ENCODE data around the gene TRIM72.

The TRIM72 gene

DNA sequence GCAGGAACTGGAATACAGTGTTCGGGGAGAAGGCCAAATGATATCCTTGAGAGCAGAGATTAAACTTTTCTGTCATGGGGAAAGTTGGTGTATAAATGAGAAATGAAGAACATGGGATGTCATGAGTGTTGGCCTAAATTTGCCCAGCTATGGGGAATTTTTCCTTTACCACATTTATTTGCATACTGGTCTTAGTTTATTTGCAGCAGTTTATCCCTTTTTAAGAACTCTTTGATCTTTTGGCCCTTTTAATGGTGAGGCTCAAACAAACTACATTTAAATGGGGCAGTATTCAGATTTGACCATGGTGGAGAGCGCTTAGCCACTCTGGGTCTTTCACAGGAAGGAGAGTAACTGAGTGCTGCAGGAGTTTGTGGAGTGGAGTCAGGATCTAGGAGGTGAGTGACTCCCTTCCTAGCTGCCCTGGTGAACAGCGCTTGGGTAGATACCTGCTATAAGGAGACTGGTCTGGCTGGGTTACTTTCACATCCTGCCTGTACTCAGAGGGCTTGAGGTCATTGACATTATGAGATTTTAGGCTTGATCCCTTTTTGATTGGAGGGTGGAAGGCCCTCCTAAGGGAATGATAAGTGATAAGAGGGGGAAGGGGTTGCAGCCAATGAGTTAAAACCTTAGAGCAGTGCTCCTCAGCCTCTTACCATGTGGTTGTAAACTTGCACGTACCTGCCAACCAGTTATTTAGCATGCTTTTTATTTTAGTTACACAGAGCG is 22.1 kb upstream of the TRIM72 start:
- no CpG with 5 or more reads among the region's 5 CpGs for WGBS, 2 donors (ENCODE audit: extremely low coverage in 2 of 2, insufficient read length in 2 of 2, insufficient replicate concordance in 1 of 2)
- no peak overlapping the region for H2BK15ac ChIP-seq (ENCODE audit: low read length)
- no peak overlapping the region for H3K4ac ChIP-seq (ENCODE audit: low read length)
- no peak overlapping the region for H3K23ac ChIP-seq (ENCODE audit: low read depth, low read length, poor library complexity)
- no peak overlapping the region for H3K9ac ChIP-seq (ENCODE audit: low read depth, low read length, poor library complexity)
- H3K27ac ChIP-seq (replicated peaks; ENCODE audit: low read length), result peak overlapping the region; percentile 15
- H3K4me1 ChIP-seq (ENCODE audit: control insufficient read depth in 2 of 2, insufficient read depth in 1 of 2, low read depth in 1 of 2, low read length in 2 of 2), result no peaks in the 10 kb centered on the region
- no peak overlapping the region for H3K4me3 ChIP-seq (ENCODE audit: low read length in 2 of 2)
- DNase-seq (ENCODE audit: low spot score), result no peak
- H2BK5ac ChIP-seq (ENCODE audit: low read length), result no peak overlapping the region
- H2AK5ac ChIP-seq (ENCODE audit: low read depth, low read length), result no peak overlapping the region
- H4K91ac ChIP-seq (ENCODE audit: low read depth, low read length, poor library complexity), result no peak overlapping the region
- no peaks in the 10 kb centered on the region for H3K9me3 ChIP-seq (replicated peaks in 1 of 2; ENCODE audit: control insufficient read depth in 2 of 2, insufficient read depth in 1 of 2, low read depth in 1 of 2, low read length in 2 of 2)
- H3K14ac ChIP-seq (ENCODE audit: low read length), result no peak overlapping the region
- H3K36me3 ChIP-seq (replicated peaks in 1 of 2; ENCODE audit: control insufficient read depth in 2 of 2, insufficient read depth in 2 of 2, low read length in 2 of 2), result peaks cover 71 to 100% of the 10 kb centered on the region in 2 donors
- H2BK120ac ChIP-seq (ENCODE audit: low read depth, low read length), result no peak overlapping the region
- no peak overlapping the region for H2AFZ ChIP-seq (ENCODE audit: low read length)
- H3K79me1 ChIP-seq (ENCODE audit: low read depth, low read length), result peaks cover 7% of the 10 kb centered on the region
- no peak overlapping the region for H3K18ac ChIP-seq (ENCODE audit: low read length)
- no peak overlapping the region for H4K8ac ChIP-seq (ENCODE audit: low read depth, low read length)
- no peak overlapping the region for H2BK12ac ChIP-seq (ENCODE audit: low read length)
- no peaks in the 10 kb centered on the region for H3K27me3 ChIP-seq (ENCODE audit: control insufficient read depth in 3 of 3, insufficient read depth in 3 of 3, low read depth in 1 of 3, low read length in 3 of 3)
- no peak overlapping the region for H3K4me2 ChIP-seq (ENCODE audit: insufficient read depth, low read length, poor library complexity, severe bottlenecking)

DNA sequence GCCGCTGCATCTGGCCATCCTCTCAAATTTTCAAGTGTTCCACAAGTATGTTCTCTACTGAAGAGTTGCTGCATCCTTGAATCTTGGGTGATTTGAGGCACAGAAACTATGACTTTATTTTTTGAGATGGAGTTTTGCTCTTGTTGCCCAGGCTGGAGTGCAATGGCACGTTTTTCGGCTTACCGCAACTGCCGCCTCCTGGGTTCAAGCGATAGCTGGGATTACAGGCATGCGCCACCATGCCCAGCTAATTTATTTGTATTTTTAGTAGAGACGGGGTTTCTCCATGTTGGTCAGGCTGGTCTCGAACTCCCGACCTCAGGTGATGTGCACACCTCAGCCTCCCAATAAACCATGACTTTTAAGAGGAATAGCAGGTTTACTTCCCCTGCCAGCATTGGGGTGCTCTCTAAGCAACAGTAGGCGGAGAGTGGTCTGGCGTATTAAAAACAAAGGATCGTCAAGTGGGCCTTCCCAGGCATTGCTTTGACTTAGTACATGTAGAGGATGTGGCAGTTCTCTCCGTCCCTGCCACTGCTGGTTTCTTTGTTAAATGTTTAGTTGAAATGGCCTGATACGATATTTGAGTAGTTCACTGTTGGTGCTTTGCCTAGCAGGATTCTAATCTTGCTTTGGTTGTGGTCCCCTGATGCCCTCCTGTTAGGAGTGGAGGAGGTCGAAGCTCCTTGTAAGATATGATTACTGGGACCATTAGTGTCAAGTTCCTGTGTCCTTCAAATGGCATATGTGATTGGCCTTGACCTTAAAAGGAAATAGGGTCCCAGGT is 20.9 kb upstream of the TRIM72 start:
- H3K27ac ChIP-seq (replicated peaks; ENCODE audit: low read length), result no peak overlapping the region
- no peak overlapping the region for H3K4me3 ChIP-seq (ENCODE audit: low read length in 2 of 2)
- H3K4ac ChIP-seq (ENCODE audit: low read length), result no peak overlapping the region
- no peak overlapping the region for H3K23ac ChIP-seq (ENCODE audit: low read depth, low read length, poor library complexity)
- no CpG with 5 or more reads among the region's 16 CpGs for WGBS, 2 donors (ENCODE audit: extremely low coverage in 2 of 2, insufficient read length in 2 of 2, insufficient replicate concordance in 1 of 2)
- H3K36me3 ChIP-seq (replicated peaks in 1 of 2; ENCODE audit: control insufficient read depth in 2 of 2, insufficient read depth in 2 of 2, low read length in 2 of 2), result peaks cover 63 to 98% of the 10 kb centered on the region in 2 donors
- no peak overlapping the region for H2BK120ac ChIP-seq (ENCODE audit: low read depth, low read length)
- H3K4me1 ChIP-seq (ENCODE audit: control insufficient read depth in 2 of 2, insufficient read depth in 1 of 2, low read depth in 1 of 2, low read length in 2 of 2), result no peaks in the 10 kb centered on the region
- no peak overlapping the region for H2BK15ac ChIP-seq (ENCODE audit: low read length)
- H3K27me3 ChIP-seq (ENCODE audit: control insufficient read depth in 3 of 3, insufficient read depth in 3 of 3, low read depth in 1 of 3, low read length in 3 of 3), result no peaks in the 10 kb centered on the region
- H2BK12ac ChIP-seq (ENCODE audit: low read length), result no peak overlapping the region
- H3K4me2 ChIP-seq (ENCODE audit: insufficient read depth, low read length, poor library complexity, severe bottlenecking), result no peak overlapping the region
- DNase-seq (ENCODE audit: low spot score), result no peak
- H3K9ac ChIP-seq (ENCODE audit: low read depth, low read length, poor library complexity), result no peak overlapping the region
- no peak overlapping the region for H2AK5ac ChIP-seq (ENCODE audit: low read depth, low read length)
- no peak overlapping the region for H4K8ac ChIP-seq (ENCODE audit: low read depth, low read length)
- no peak overlapping the region for H2BK5ac ChIP-seq (ENCODE audit: low read length)
- H3K18ac ChIP-seq (ENCODE audit: low read length), result no peak overlapping the region
- no peaks in the 10 kb centered on the region for H3K9me3 ChIP-seq (replicated peaks in 1 of 2; ENCODE audit: control insufficient read depth in 2 of 2, insufficient read depth in 1 of 2, low read depth in 1 of 2, low read length in 2 of 2)
- no peak overlapping the region for H3K14ac ChIP-seq (ENCODE audit: low read length)
- H4K91ac ChIP-seq (ENCODE audit: low read depth, low read length, poor library complexity), result no peak overlapping the region
- H2AFZ ChIP-seq (ENCODE audit: low read length), result no peak overlapping the region
- H3K79me1 ChIP-seq (ENCODE audit: low read depth, low read length), result peaks cover 7% of the 10 kb centered on the region

DNA sequence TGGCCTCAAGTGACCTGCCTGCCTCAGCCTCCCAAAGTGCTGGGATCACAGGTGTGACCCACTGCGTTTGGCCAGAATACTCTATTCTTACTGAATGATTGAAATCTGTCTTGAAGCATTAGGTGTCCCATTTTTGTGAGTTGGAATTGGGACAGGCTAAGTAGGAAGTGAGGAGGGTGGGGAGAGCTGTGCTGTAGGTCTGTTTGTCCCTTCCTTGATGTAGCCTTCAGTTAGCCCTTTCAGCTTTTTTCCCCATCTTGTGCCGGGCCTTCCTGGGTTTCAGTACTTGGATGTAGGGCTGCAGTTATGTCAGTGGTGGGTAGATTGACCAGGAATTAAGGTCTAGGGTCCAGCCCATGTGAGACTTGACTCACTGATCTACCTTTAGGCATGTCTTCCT is 20.0 kb upstream of the TRIM72 start:
- no peak overlapping the region for H3K27ac ChIP-seq (replicated peaks; ENCODE audit: low read length)
- H3K9ac ChIP-seq (ENCODE audit: low read depth, low read length, poor library complexity), result no peak overlapping the region
- no peak overlapping the region for H3K4me2 ChIP-seq (ENCODE audit: insufficient read depth, low read length, poor library complexity, severe bottlenecking)
- DNase-seq (ENCODE audit: low spot score), result no peak
- H2AK5ac ChIP-seq (ENCODE audit: low read depth, low read length), result no peak overlapping the region
- H3K23ac ChIP-seq (ENCODE audit: low read depth, low read length, poor library complexity), result no peak overlapping the region
- peaks cover 60 to 97% of the 10 kb centered on the region in 2 donors for H3K36me3 ChIP-seq (replicated peaks in 1 of 2; ENCODE audit: control insufficient read depth in 2 of 2, insufficient read depth in 2 of 2, low read length in 2 of 2)
- peaks cover 7% of the 10 kb centered on the region for H3K79me1 ChIP-seq (ENCODE audit: low read depth, low read length)
- no peak overlapping the region for H3K4me3 ChIP-seq (ENCODE audit: low read length in 2 of 2)
- H4K8ac ChIP-seq (ENCODE audit: low read depth, low read length), result no peak overlapping the region
- H2BK5ac ChIP-seq (ENCODE audit: low read length), result no peak overlapping the region
- no peak overlapping the region for H3K4ac ChIP-seq (ENCODE audit: low read length)
- no peak overlapping the region for H2BK120ac ChIP-seq (ENCODE audit: low read depth, low read length)
- no peak overlapping the region for H2BK12ac ChIP-seq (ENCODE audit: low read length)
- H3K14ac ChIP-seq (ENCODE audit: low read length), result no peak overlapping the region
- H3K27me3 ChIP-seq (ENCODE audit: control insufficient read depth in 3 of 3, insufficient read depth in 3 of 3, low read depth in 1 of 3, low read length in 3 of 3), result no peaks in the 10 kb centered on the region
- no peak overlapping the region for H2BK15ac ChIP-seq (ENCODE audit: low read length)
- no peak overlapping the region for H4K91ac ChIP-seq (ENCODE audit: low read depth, low read length, poor library complexity)
- no peaks in the 10 kb centered on the region for H3K9me3 ChIP-seq (replicated peaks in 1 of 2; ENCODE audit: control insufficient read depth in 2 of 2, insufficient read depth in 1 of 2, low read depth in 1 of 2, low read length in 2 of 2)
- no peak overlapping the region for H2AFZ ChIP-seq (ENCODE audit: low read length)
- no peak overlapping the region for H3K18ac ChIP-seq (ENCODE audit: low read length)
- no peaks in the 10 kb centered on the region for H3K4me1 ChIP-seq (ENCODE audit: control insufficient read depth in 2 of 2, insufficient read depth in 1 of 2, low read depth in 1 of 2, low read length in 2 of 2)
- no CpG with 5 or more reads among the region's 2 CpGs for WGBS, 2 donors (ENCODE audit: extremely low coverage in 2 of 2, insufficient read length in 2 of 2, insufficient replicate concordance in 1 of 2)

DNA sequence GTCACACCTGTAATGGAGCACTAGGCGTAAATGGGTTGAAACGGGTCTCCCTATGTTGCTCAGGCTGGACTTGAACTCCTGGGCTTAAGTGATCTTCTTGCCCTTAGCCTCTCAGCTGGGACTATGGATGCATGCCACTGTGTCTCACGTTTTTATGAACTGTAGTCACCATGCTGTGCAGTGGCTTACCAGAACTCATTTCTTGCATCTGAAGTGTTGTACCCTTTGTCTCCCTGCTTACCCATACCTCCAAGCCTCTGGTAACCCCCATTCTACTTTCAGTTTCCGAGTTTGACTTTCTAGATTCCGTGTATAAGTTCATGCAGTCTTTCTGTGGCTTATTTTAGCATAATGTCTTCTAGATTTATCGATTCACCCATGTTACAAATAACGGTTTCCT is 19.0 kb upstream of the TRIM72 start:
- no peak overlapping the region for H2BK5ac ChIP-seq (ENCODE audit: low read length)
- no peak overlapping the region for H2BK15ac ChIP-seq (ENCODE audit: low read length)
- no peaks in the 10 kb centered on the region for H3K9me3 ChIP-seq (replicated peaks in 1 of 2; ENCODE audit: control insufficient read depth in 2 of 2, insufficient read depth in 1 of 2, low read depth in 1 of 2, low read length in 2 of 2)
- H3K4me3 ChIP-seq (ENCODE audit: low read length in 2 of 2), result no peak overlapping the region
- WGBS, 2 donors (ENCODE audit: extremely low coverage in 2 of 2, insufficient read length in 2 of 2, insufficient replicate concordance in 1 of 2), result no CpG with 5 or more reads among the region's 7 CpGs
- no peak overlapping the region for H3K14ac ChIP-seq (ENCODE audit: low read length)
- peaks cover 5% of the 10 kb centered on the region for H3K79me1 ChIP-seq (ENCODE audit: low read depth, low read length)
- no peak overlapping the region for H2BK12ac ChIP-seq (ENCODE audit: low read length)
- no peak overlapping the region for H3K9ac ChIP-seq (ENCODE audit: low read depth, low read length, poor library complexity)
- H2BK120ac ChIP-seq (ENCODE audit: low read depth, low read length), result no peak overlapping the region
- H3K4me2 ChIP-seq (ENCODE audit: insufficient read depth, low read length, poor library complexity, severe bottlenecking), result no peak overlapping the region
- H2AK5ac ChIP-seq (ENCODE audit: low read depth, low read length), result no peak overlapping the region
- DNase-seq (ENCODE audit: low spot score), result no peak
- no peak overlapping the region for H3K27ac ChIP-seq (replicated peaks; ENCODE audit: low read length)
- no peaks in the 10 kb centered on the region for H3K4me1 ChIP-seq (ENCODE audit: control insufficient read depth in 2 of 2, insufficient read depth in 1 of 2, low read depth in 1 of 2, low read length in 2 of 2)
- no peak overlapping the region for H2AFZ ChIP-seq (ENCODE audit: low read length)
- H3K18ac ChIP-seq (ENCODE audit: low read length), result no peak overlapping the region
- no peaks in the 10 kb centered on the region for H3K27me3 ChIP-seq (ENCODE audit: control insufficient read depth in 3 of 3, insufficient read depth in 3 of 3, low read depth in 1 of 3, low read length in 3 of 3)
- no peak overlapping the region for H3K23ac ChIP-seq (ENCODE audit: low read depth, low read length, poor library complexity)
- H3K4ac ChIP-seq (ENCODE audit: low read length), result no peak overlapping the region
- H3K36me3 ChIP-seq (replicated peaks in 1 of 2; ENCODE audit: control insufficient read depth in 2 of 2, insufficient read depth in 2 of 2, low read length in 2 of 2), result peaks cover 56 to 96% of the 10 kb centered on the region in 2 donors
- no peak overlapping the region for H4K8ac ChIP-seq (ENCODE audit: low read depth, low read length)
- H4K91ac ChIP-seq (ENCODE audit: low read depth, low read length, poor library complexity), result no peak overlapping the region
